Right lobe of liver (tissue), 6 donors: Measurements from ENCODE around the gene MPPED1. TPM values are rescaled to one million over a fixed set of nuclear protein-coding genes. Genes with fewer than 3 reads are reported as not detected.

Experiments used
- ATAC-seq, 4 donors: fragments of 200-7000 bp; cut with Tn5 transposase; one replicate each; pipeline ENCODE4 v1.9.1; 2020; ENCODE audit warnings: mild to moderate bottlenecking in 4 of 4, moderate library complexity in 4 of 4
- DNase-seq, 3 donors: peaks; one replicate each; pipeline ENCODE4 v3.0.0-alpha.2; 2020
- H3K27ac ChIP-seq, 3 donors: fragments of 200-600 bp; one replicate each; pipeline ENCODE4 v1.8.0; 2022
- H3K27me3 ChIP-seq, 2 donors: fragments of 200-600 bp; one replicate each; pipeline ENCODE4 v1.8.0; 2022
- H3K36me3 ChIP-seq, 4 donors: fragments of 200-600 bp; sonication (generic) in 1 of 4; one replicate each; pipeline versions ENCODE4 v1.5.1 to v1.8.0; 2017 to 2022; ENCODE audit warnings: control low read depth in 1 of 4
- H3K4me1 ChIP-seq, 4 donors: fragments of 200-600 bp; sonication (generic) in 1 of 4; one replicate each; pipeline versions ENCODE4 v1.5.1 to v1.8.0; 2017 to 2022; ENCODE audit warnings: control low read depth in 1 of 4
- H3K4me3 ChIP-seq, 3 donors: fragments of 200-600 bp; one replicate each; pipeline ENCODE4 v1.8.0; 2022
- H3K9me3 ChIP-seq, 4 donors: fragments of 200-600 bp; sonication (generic) in 1 of 4; one replicate each; pipeline versions ENCODE4 v1.5.1 to v1.8.0; 2017 to 2022; ENCODE audit warnings: control low read depth in 1 of 4
- POLR2A ChIP-seq: fragments of 450-650 bp; IDR thresholded peaks from one replicate; pipeline ENCODE4 v1.6.1; 2017; ENCODE audit warnings: antibody characterized with exemption, mild to moderate bottlenecking
- WGBS: methylation state at CpG from one replicate; pipeline ENCODE4 v1.1.6; 2018; ENCODE audit warnings: low coverage, low lambda C conversion rate; ENCODE audit not compliant: insufficient coverage; ENCODE audit errors: missing lambda C conversion rate; 5-methylcytosine and 5-hydroxymethylcytosine counted together
- intact Hi-C, 2 donors: fragments of 100-400 bp; cut with DNase I; formaldehyde crosslinking; loops; one replicate each; pipeline versions ENCODE4 v1.11.2 to v1.14.1; 2022
- total RNA-seq, 6 experiments: library from RNA; depleted of rRNA in 2 of 6; stranded (reverse); fragments of >200 nt in 2 of 6; fragmentation: NEBNext Ultra II Directional in 3 of 6; extraction: Animal tissue kit (Norgen Biotek cat#: 25700) in 3 of 6; gene quantifications; one replicate each; pipeline versions ENCODE4 v1.1.0 to v1.2.4, GENCODE V29; 2016 to 2023
- TF ChIP-seq, protein P1 (sequence below), 4 donors: fragments of 200-600 bp in 3 of 4; fragments of 450-650 bp in 1 of 4; IDR thresholded peaks; one replicate each; pipeline versions ENCODE4 v1.5.1 to v1.8.0; 2016 to 2022; ENCODE audit warnings: antibody characterized with exemption in 4 of 4, mild to moderate bottlenecking in 2 of 4
- donor health status: DM: no; HTN: yes; CAD: no.
- donor health status: DM: no; HTN: no; CAD: no.
- donor health status: DM: no; HTN: no; CAD: no.
- donor health status: DM: no; HTN: yes; CAD: no.
- donor health status: DM: no; HTN: yes; CAD: no.

MPPED1 gene
- total RNA-seq, 6 experiments from 2014 or later, result 2.4 to 13.8 (median 11.3) TPM

DNA sequence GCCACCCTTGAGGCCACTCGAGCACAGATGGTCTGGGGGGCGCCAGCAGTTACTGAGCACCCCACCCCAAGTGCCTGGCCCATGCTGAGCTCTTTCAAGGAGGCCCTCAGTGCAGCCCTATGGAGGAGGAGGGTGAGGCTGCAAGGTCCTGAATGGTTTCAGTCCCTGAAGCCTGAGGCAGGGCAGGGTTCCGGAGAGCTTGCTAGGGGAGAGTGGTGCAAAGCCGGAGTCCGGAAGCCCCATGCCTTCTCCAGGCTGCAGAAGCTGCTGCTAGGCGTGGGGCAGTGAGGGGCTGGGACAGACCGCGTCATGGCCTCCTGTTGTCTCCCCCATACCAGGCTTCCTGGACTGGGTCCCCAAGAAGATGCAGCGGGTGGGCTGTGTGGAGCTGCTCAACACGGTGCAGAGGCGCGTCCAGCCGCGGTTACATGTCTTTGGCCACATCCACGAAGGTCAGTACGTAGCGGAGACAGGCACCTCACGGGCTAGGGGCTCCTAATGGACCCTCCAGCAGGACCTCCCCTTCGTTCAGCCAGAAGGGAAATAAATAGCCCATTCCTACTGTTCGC, 90.6 kb downstream of the MPPED1 start:
- H3K4me1 ChIP-seq, result no peaks in the 10 kb centered on the region
- ATAC-seq, result peak in 1 of 4 donors; percentile 3
- H3K36me3 ChIP-seq, result no peaks in the 10 kb centered on the region
- TF ChIP-seq, protein P1, sequence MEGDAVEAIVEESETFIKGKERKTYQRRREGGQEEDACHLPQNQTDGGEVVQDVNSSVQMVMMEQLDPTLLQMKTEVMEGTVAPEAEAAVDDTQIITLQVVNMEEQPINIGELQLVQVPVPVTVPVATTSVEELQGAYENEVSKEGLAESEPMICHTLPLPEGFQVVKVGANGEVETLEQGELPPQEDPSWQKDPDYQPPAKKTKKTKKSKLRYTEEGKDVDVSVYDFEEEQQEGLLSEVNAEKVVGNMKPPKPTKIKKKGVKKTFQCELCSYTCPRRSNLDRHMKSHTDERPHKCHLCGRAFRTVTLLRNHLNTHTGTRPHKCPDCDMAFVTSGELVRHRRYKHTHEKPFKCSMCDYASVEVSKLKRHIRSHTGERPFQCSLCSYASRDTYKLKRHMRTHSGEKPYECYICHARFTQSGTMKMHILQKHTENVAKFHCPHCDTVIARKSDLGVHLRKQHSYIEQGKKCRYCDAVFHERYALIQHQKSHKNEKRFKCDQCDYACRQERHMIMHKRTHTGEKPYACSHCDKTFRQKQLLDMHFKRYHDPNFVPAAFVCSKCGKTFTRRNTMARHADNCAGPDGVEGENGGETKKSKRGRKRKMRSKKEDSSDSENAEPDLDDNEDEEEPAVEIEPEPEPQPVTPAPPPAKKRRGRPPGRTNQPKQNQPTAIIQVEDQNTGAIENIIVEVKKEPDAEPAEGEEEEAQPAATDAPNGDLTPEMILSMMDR (IDR thresholded peaks at IDR 0.05), result no peak
- no peak for TF ChIP-seq POLR2A
- H3K4me3 ChIP-seq, result no peak overlapping the region
- H3K9me3 ChIP-seq, result no peaks in the 10 kb centered on the region
- H3K27ac ChIP-seq, result no peak overlapping the region
- WGBS, result no CpG with 5 or more reads among the region's 20 CpGs
- no peaks in the 10 kb centered on the region for H3K27me3 ChIP-seq
- peak in 1 of 3 donors; percentile 40 for DNase-seq
- intact Hi-C loops, result no loop called here

DNA sequence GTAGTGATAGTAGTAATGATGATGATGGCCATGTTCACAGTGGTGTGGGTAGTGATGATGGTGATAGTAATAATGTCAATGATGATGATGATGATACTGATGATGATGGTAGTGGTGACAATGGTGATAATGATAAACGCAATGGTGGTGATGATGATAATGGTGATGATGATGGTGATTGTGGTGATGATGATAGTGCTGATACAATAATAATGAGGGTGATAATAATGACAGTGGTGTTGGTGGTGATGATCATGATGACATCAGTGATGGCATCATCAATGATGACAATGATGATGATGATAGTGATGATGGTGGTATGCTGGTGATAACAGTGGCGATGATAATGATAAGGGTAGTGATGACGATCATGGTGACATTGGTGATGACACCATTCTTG, 92.3 kb downstream of the MPPED1 start:
- H3K4me3 ChIP-seq, result no peak overlapping the region
- no peak overlapping the region for H3K27ac ChIP-seq
- no peaks in the 10 kb centered on the region for H3K9me3 ChIP-seq
- 96% methylated on average over 3 of the region's 3 CpGs for WGBS
- intact Hi-C loops, result no loop called here
- no peaks in the 10 kb centered on the region for H3K36me3 ChIP-seq
- TF ChIP-seq, protein P1 (IDR thresholded peaks at IDR 0.05), result no peak
- no peak for TF ChIP-seq POLR2A
- DNase-seq (no peak), ATAC-seq (no peak)
- no peaks in the 10 kb centered on the region for H3K27me3 ChIP-seq
- no peaks in the 10 kb centered on the region for H3K4me1 ChIP-seq

GRCh38 chr22:43504666-43505261, 93.0 kb downstream of the MPPED1 start:
- intact Hi-C loops, result no loop called here
- ATAC-seq (no peak), DNase-seq (no peak)
- Histone ChIP-seq H3K27me3 (no peaks in the 10 kb centered on the region), H3K27ac (no peak overlapping the region), H3K9me3 (no peaks in the 10 kb centered on the region), H3K36me3 (no peaks in the 10 kb centered on the region), H3K4me3 (no peak overlapping the region), H3K4me1 (no peaks in the 10 kb centered on the region)
- no peak for TF ChIP-seq POLR2A
- TF ChIP-seq, protein P1 (IDR thresholded peaks at IDR 0.05), result no peak
- WGBS, result 89% methylated on average over 6 of the region's 7 CpGs

- TF ChIP-seq, protein P1 (IDR thresholded peaks at IDR 0.05), result no peak
- no peak for TF ChIP-seq POLR2A
- Histone ChIP-seq H3K4me3 (no peak overlapping the region), H3K27ac (no peak overlapping the region), H3K4me1 (no peaks in the 10 kb centered on the region), H3K36me3 (no peaks in the 10 kb centered on the region), H3K9me3 (no peaks in the 10 kb centered on the region), H3K27me3 (no peaks in the 10 kb centered on the region)
- intact Hi-C loops, result no loop called here
- DNase-seq (peak in 1 of 3 donors; percentile 52), ATAC-seq (no peak)
- WGBS, result 90% methylated on average over 7 of the region's 14 CpGs
These were observed 93.6 kb downstream of the MPPED1 start for GRCh38 chr22:43505423-43505822.
